HEK293 (cell line): ENCODE measurements around the gene ARHGAP24.

Source experiments
- ELK4 ChIP-seq: IDR thresholded peaks from 2 replicates; pipeline ENCODE4 v1.6.1; 2011; ENCODE audit warnings: mild to moderate bottlenecking, low read depth, low read length, borderline replicate concordance
- HOXD13 ChIP-seq: sonication (generic); formaldehyde crosslinking; IDR thresholded peaks from 2 replicates; pipeline ENCODE4 v1.8.0; 2022; ENCODE audit warnings: missing genetic modification reagents, borderline replicate concordance
- PRDM2 ChIP-seq: fragments of 450-650 bp; formaldehyde crosslinking; IDR thresholded peaks from 2 replicates; pipeline ENCODE4 v1.5.1; 2016; ENCODE audit warnings: missing biosample characterization, missing genetic modification characterization, borderline replicate concordance
- SCRT2 ChIP-seq: fragments of 450-650 bp; formaldehyde crosslinking; IDR thresholded peaks from 2 replicates; pipeline ENCODE4 v1.5.1; 2016; ENCODE audit warnings: missing biosample characterization, missing genetic modification characterization
- ZBTB7A ChIP-seq: fragments of 450-650 bp; formaldehyde crosslinking; IDR thresholded peaks from 2 replicates; pipeline ENCODE4 v1.5.1; 2016; ENCODE audit warnings: low read depth, missing biosample characterization, missing genetic modification characterization
- ZNF121 ChIP-seq: fragments of 450-650 bp; formaldehyde crosslinking; IDR thresholded peaks from 2 replicates; pipeline ENCODE4 v1.5.1; 2016; ENCODE audit warnings: missing biosample characterization, missing genetic modification characterization
- ZNF184 ChIP-seq: fragments of 450-650 bp; IDR thresholded peaks from 2 replicates; pipeline ENCODE4 v1.5.1; 2018; ENCODE audit warnings: missing biosample characterization, mild to moderate bottlenecking, missing genetic modification characterization
- ZNF2 ChIP-seq: fragments of 450-650 bp; formaldehyde crosslinking; IDR thresholded peaks from 2 replicates; pipeline ENCODE4 v1.5.1; 2016; ENCODE audit warnings: missing biosample characterization, missing genetic modification characterization
- ZNF211 ChIP-seq: fragments of 450-650 bp; formaldehyde crosslinking; IDR thresholded peaks from 2 replicates; pipeline ENCODE4 v1.5.1; 2016; ENCODE audit warnings: low read depth, missing biosample characterization, missing genetic modification characterization
- ZNF223 ChIP-seq: fragments of 450-650 bp; formaldehyde crosslinking; IDR thresholded peaks from 2 replicates; pipeline ENCODE4 v1.5.1; 2016; ENCODE audit warnings: missing biosample characterization, missing genetic modification characterization
- ZNF248 ChIP-seq: fragments of 450-650 bp; formaldehyde crosslinking; IDR thresholded peaks from 2 replicates; pipeline ENCODE4 v1.5.1; 2017; ENCODE audit warnings: missing biosample characterization, missing genetic modification characterization
- ZNF398 ChIP-seq: fragments of 450-650 bp; formaldehyde crosslinking; IDR thresholded peaks from 2 replicates; pipeline ENCODE4 v1.5.1; 2017; ENCODE audit warnings: missing biosample characterization, missing genetic modification characterization
- ZNF426 ChIP-seq: fragments of 450-650 bp; formaldehyde crosslinking; IDR thresholded peaks from 2 replicates; pipeline ENCODE4 v1.5.1; 2017; ENCODE audit warnings: missing biosample characterization, missing genetic modification characterization, mild to moderate bottlenecking, inconsistent platforms, moderate library complexity
- ZNF510 ChIP-seq: fragments of 450-650 bp; formaldehyde crosslinking; IDR thresholded peaks from 2 replicates; pipeline ENCODE4 v1.5.1; 2018; ENCODE audit warnings: mild to moderate bottlenecking, missing genetic modification characterization, missing biosample characterization; ENCODE audit not compliant: insufficient replicate concordance
- ZNF529 ChIP-seq: fragments of 450-650 bp; formaldehyde crosslinking; IDR thresholded peaks from 2 replicates; pipeline ENCODE4 v1.5.1; 2017; ENCODE audit warnings: missing genetic modification characterization, missing biosample characterization; ENCODE audit not compliant: insufficient replicate concordance
- ZNF561 ChIP-seq: fragments of 450-650 bp; IDR thresholded peaks from 2 replicates; pipeline ENCODE4 v1.5.1; 2018; ENCODE audit warnings: missing biosample characterization, missing genetic modification characterization, borderline replicate concordance
- ZNF610 ChIP-seq: fragments of 450-650 bp; formaldehyde crosslinking; IDR thresholded peaks from 2 replicates; pipeline ENCODE4 v1.5.1; 2016; ENCODE audit warnings: missing biosample characterization, missing genetic modification characterization, borderline replicate concordance
- ZNF624 ChIP-seq: fragments of 450-650 bp; formaldehyde crosslinking; IDR thresholded peaks from 2 replicates; pipeline ENCODE4 v1.5.1; 2017; ENCODE audit warnings: missing biosample characterization, missing genetic modification characterization
- ZNF654 ChIP-seq: fragments of 450-650 bp; formaldehyde crosslinking; IDR thresholded peaks from 2 replicates; pipeline ENCODE4 v1.5.1; 2016; ENCODE audit warnings: low read depth, missing biosample characterization, missing genetic modification characterization
- ZNF660 ChIP-seq: fragments of 450-650 bp; IDR thresholded peaks from 2 replicates; pipeline ENCODE4 v1.5.1; 2018; ENCODE audit warnings: missing biosample characterization, mild to moderate bottlenecking, missing genetic modification characterization
- ZNF692 ChIP-seq: fragments of 450-650 bp; formaldehyde crosslinking; IDR thresholded peaks from 2 replicates; pipeline ENCODE4 v1.5.1; 2016; ENCODE audit warnings: missing biosample characterization, missing genetic modification characterization
- ZNF830 ChIP-seq: fragments of 450-650 bp; IDR thresholded peaks from 2 replicates; pipeline ENCODE4 v1.5.0; 2018; ENCODE audit warnings: missing biosample characterization, missing genetic modification characterization, low read depth, mild to moderate bottlenecking, moderate library complexity
- ZSCAN16 ChIP-seq: fragments of 450-650 bp; formaldehyde crosslinking; IDR thresholded peaks from 2 replicates; pipeline ENCODE4 v1.5.1; 2016; ENCODE audit warnings: missing biosample characterization, missing genetic modification characterization
- ZSCAN30 ChIP-seq: fragments of 450-650 bp; IDR thresholded peaks from 2 replicates; pipeline ENCODE4 v1.5.1; 2018; ENCODE audit warnings: missing biosample characterization, mild to moderate bottlenecking, missing genetic modification characterization, moderate library complexity
- TF ChIP-seq, protein P1 (sequence below): sonication (generic); formaldehyde crosslinking; IDR thresholded peaks from 2 replicates; pipeline ENCODE4 v1.8.1; 2022; ENCODE audit warnings: mild to moderate bottlenecking, moderate library complexity, missing genetic modification reagents
- TF ChIP-seq, protein P2 (sequence below): fragments of 450-650 bp; formaldehyde crosslinking; IDR thresholded peaks from 2 replicates; pipeline ENCODE4 v1.5.1; 2017; ENCODE audit warnings: missing biosample characterization, missing genetic modification characterization

ARHGAP24 gene

GRCh38 chr4:85474818-85475630, at the start of gene ARHGAP24 (continued):
- TF ChIP-seq ZNF654 (tag by site-specific recombination) (no peak), ZNF660 (tag by site-specific recombination) (peak; percentile 68; the same call in 1 of the 2 replicates), ZNF830 (tag by site-specific recombination) (no peak), ZNF211 (tag by site-specific recombination) (no peak), ZNF223 (tag by site-specific recombination) (no peak), ZNF610 (tag by site-specific recombination) (no peak), ZNF624 (tag by site-specific recombination) (no peak), ZNF692 (peak; percentile 95), ZSCAN16 (tag by site-specific recombination) (no peak), ZNF510 (tag by site-specific recombination) (no peak), ZNF184 (tag by site-specific recombination) (no peak), ZNF561 (tag by site-specific recombination) (peak; percentile 48; the same call in 1 of the 2 replicates), SCRT2 (tag by site-specific recombination) (peak; percentile 87), ZNF121 (tag by site-specific recombination) (no peak), ZSCAN30 (tag by site-specific recombination) (0 out of 2 replicates have a peak, but pooled peaks have one; percentile 14), ZNF426 (tag by site-specific recombination) (no peak), ZNF529 (no peak), ZNF248 (no peak), PRDM2 (tag by site-specific recombination) (no peak), ELK4 (no peak), ZNF2 (tag by site-specific recombination) (peak; percentile 52; the same call in 1 of the 2 replicates), ZBTB7A (tag by site-specific recombination) (no peak), ZNF398 (tag by site-specific recombination) (peak; percentile 33; the same call in 1 of the 2 replicates), HOXD13 (CRISPR knock-in tag) (no peak)
- TF ChIP-seq, protein P1, sequence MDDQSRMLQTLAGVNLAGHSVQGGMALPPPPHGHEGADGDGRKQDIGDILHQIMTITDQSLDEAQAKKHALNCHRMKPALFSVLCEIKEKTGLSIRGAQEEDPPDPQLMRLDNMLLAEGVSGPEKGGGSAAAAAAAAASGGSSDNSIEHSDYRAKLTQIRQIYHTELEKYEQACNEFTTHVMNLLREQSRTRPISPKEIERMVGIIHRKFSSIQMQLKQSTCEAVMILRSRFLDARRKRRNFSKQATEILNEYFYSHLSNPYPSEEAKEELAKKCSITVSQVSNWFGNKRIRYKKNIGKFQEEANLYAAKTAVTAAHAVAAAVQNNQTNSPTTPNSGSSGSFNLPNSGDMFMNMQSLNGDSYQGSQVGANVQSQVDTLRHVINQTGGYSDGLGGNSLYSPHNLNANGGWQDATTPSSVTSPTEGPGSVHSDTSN: no peak
- TF ChIP-seq, protein P2, sequence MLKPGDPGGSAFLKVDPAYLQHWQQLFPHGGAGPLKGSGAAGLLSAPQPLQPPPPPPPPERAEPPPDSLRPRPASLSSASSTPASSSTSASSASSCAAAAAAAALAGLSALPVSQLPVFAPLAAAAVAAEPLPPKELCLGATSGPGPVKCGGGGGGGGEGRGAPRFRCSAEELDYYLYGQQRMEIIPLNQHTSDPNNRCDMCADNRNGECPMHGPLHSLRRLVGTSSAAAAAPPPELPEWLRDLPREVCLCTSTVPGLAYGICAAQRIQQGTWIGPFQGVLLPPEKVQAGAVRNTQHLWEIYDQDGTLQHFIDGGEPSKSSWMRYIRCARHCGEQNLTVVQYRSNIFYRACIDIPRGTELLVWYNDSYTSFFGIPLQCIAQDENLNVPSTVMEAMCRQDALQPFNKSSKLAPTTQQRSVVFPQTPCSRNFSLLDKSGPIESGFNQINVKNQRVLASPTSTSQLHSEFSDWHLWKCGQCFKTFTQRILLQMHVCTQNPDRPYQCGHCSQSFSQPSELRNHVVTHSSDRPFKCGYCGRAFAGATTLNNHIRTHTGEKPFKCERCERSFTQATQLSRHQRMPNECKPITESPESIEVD (tag by site-specific recombination): no peak
